ENCODE measurements around the gene GRPEL2. TPM values are rescaled to one million over a fixed set of nuclear protein-coding genes. Genes with fewer than 3 reads are reported as not detected.

The GRPEL2 gene
- total RNA-seq, 4 donors from 2014 or later, result 9.3 to 20.4 (median 13.3) TPM

DNA sequence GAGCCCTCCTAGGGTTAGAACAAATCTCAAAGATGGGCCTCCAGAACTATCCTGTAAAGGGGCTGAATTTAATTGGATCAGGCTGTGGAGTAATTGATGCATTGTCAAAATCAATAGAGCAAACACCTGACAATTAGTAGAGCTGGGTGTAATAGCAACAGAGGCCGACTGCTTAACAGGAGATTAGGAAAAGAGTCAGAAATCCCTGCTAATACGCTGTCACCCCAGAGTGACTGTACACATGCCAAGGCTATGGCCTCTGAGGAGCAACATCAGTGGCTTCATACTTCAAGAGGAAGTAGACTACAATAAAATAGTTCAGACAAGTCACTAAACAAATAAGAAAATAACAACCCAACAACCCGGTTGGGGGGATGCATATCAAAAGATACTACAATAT lies 18.7 kb upstream of the GRPEL2 start:
- TF ChIP-seq, protein P1, sequence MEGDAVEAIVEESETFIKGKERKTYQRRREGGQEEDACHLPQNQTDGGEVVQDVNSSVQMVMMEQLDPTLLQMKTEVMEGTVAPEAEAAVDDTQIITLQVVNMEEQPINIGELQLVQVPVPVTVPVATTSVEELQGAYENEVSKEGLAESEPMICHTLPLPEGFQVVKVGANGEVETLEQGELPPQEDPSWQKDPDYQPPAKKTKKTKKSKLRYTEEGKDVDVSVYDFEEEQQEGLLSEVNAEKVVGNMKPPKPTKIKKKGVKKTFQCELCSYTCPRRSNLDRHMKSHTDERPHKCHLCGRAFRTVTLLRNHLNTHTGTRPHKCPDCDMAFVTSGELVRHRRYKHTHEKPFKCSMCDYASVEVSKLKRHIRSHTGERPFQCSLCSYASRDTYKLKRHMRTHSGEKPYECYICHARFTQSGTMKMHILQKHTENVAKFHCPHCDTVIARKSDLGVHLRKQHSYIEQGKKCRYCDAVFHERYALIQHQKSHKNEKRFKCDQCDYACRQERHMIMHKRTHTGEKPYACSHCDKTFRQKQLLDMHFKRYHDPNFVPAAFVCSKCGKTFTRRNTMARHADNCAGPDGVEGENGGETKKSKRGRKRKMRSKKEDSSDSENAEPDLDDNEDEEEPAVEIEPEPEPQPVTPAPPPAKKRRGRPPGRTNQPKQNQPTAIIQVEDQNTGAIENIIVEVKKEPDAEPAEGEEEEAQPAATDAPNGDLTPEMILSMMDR (IDR thresholded peaks at IDR 0.05; ENCODE audit: low read depth), result no peak

DNA sequence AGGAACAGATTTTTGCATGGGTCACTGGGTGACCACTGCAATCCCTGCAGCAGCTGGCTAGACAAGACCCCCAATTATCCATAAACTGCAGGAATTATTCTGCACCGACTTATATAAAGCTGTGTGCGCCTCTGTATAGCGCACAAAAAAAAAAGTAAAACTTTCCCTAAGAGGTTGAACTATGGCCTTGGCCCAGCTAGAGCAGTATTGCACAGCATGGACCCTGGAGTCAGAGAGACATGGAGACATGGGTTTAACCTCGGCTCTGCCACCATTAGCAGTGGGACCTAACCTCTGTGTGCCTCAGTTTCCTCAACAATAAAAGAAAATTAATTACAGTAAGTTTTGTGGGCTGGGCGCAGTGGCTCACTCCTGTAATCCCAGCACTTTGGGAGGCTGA lies 17.1 kb upstream of the GRPEL2 start:
- TF ChIP-seq, protein P1 (IDR thresholded peaks at IDR 0.05; ENCODE audit: low read depth), result no peak

DNA sequence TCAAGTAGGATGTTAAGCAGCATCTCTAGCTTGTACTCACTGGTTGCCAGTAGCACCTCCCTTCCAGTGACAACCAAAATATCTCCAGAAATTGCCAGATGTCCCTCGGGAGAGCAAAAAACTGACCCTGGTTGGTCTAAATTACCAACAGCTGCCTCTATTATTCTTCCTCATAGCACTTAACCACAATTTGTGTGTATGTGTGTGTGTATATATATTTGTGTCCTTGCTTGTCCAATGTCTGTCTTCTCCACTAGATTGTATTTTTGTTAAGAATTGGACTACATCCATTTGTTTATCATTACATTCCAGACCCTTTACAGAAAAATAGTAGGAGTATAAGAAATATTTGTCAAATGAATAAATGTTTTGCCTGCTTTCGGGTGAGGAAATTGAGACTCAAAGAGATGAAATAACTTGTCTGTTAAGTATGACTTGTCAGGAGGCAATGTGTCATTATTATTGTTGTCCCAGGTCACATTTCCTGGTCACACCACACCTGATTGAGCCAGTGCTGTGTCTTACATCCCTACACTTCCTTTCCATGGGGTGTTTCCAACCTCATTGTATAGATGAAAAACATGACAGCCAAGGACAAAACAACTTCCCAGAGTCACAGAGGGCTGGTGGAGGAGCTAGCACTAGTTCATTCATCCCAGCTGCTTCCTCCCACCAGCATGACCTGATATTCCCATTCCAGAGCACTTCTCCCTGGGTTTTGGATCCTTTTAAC lies 11.4 kb upstream of the GRPEL2 start:
- TF ChIP-seq, protein P1 (IDR thresholded peaks at IDR 0.05; ENCODE audit: low read depth), result no peak

DNA sequence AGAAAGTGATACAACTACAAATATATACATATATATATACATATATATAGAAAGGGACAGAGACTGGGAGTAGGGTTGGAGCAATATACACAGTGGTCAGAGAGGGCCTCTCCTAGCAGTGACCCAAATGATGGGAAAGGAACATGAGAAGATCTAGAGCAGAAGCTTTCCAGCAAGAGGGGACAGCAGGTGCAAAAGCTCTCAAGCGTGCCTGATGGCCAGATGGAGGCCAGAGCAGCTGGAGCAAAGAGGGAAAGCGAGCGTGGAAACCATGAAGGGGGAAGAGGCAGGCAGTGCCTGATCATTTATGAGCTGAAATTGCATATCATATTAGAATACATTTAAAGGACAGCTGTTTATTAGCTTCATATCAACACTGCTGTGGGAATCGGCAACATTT lies 7.6 kb upstream of the GRPEL2 start:
- TF ChIP-seq, protein P1 (IDR thresholded peaks at IDR 0.05; ENCODE audit: low read depth), result no peak

DNA sequence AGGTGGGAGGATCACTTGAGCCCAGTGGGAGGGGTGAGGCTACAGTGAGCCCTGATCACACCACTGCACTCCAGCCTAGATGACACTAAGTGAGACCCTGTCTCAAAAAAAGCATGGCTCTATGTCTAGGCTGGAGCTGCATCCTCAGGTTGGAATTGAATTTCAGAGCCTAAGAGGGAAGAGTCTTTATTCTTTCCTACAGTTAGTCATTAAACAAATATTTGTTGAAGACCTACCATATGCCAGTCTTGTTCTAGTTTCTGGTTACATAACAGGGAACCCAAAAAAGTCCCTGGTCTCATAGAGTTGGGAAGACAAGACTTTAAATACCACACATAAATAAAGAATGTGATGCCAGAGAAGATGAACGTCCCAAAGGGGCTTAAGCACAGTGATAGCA lies 6.9 kb upstream of the GRPEL2 start:
- TF ChIP-seq, protein P1 (IDR thresholded peaks at IDR 0.05; ENCODE audit: low read depth), result no peak

DNA sequence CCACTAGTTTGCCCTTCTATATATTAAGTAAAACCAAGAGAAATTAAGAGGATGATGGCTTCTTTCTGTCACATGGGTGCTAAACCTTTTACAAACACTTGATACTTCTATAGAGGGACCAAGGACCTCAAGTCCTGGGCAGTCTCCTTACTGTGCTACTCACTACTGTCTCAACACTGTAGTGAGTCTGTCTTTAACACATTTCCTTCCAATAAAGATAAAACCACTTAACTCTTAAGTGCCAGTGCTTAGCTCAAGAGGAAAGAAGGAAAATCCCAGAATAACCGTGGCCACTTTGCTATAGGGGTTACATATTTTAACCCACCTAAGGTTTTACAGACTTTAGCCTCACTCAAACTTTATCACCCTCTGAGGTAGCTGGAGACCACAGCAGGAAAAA lies 4.4 kb upstream of the GRPEL2 start:
- TF ChIP-seq, protein P1 (IDR thresholded peaks at IDR 0.05; ENCODE audit: low read depth), result no peak

DNA sequence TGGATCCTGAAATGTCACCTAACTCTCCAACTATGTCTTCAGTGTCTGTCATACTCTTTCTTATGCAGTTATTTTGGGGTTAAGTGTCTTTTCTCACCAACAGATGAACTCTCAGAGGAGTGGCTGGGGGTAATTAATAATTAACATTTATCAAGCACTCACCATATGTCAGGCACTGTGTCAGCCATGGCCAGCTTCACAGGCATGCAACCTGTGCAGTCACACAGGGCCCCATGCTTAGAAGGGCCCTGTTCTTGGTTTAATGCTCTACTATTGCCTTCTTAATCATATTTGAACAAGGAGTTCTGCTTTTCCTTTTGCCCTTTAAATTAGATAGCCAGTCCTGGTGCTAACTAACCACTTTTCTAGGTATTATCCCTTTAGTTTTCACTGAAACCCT lies 3.4 kb upstream of the GRPEL2 start:
- TF ChIP-seq, protein P1 (IDR thresholded peaks at IDR 0.05; ENCODE audit: low read depth), result no peak
